Astrocyte of the cerebellum (primary cell): ENCODE measurements around the gene PRRG2.

Experiments
- DNase-seq: peaks from one replicate; pipeline ENCODE4 v3.0.0-alpha.2; 2011; ENCODE audit warnings: low read depth
- H3K4me3 ChIP-seq: 2 replicates; pipeline ENCODE4 v1.5.1; 2011; ENCODE audit warnings: mild to moderate bottlenecking, low read depth, low read length, moderate library complexity
- in situ Hi-C: cut with HindIII; loops from 2 replicates; pipeline ENCODE4 v1.10.0; 2017; ENCODE audit warnings: low sequenced_read_pairs
- TF ChIP-seq, protein P1 (sequence below): IDR thresholded peaks from 2 replicates; pipeline ENCODE4 v1.5.1; 2012; ENCODE audit warnings: low read length, low read depth, moderate library complexity, mild to moderate bottlenecking; ENCODE audit errors: missing control alignments

Gene PRRG2

DNA sequence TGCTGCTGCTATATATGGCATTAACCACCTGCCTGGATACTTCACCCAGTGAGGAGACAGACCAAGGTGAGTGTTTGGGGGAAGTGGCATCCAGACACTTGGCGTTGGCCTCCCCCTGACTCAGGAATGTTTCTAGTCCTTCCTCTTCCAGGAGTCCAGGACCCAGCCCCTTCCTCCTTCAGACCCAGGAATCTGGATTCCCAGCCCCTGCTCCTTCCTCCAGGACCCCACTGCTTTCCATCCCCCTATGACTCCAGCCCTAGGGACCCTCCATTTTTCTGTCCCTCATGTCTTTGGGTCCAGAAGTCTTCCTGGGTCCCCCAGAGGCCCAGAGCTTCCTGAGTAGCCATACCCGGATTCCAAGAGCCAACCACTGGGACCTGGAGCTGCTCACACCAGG is 2.1 kb downstream of the PRRG2 start:
- H3K4me3 ChIP-seq = no peak overlapping the region
- no peak for DNase-seq
- in situ Hi-C loops = no loop called here
- TF ChIP-seq, protein P1, sequence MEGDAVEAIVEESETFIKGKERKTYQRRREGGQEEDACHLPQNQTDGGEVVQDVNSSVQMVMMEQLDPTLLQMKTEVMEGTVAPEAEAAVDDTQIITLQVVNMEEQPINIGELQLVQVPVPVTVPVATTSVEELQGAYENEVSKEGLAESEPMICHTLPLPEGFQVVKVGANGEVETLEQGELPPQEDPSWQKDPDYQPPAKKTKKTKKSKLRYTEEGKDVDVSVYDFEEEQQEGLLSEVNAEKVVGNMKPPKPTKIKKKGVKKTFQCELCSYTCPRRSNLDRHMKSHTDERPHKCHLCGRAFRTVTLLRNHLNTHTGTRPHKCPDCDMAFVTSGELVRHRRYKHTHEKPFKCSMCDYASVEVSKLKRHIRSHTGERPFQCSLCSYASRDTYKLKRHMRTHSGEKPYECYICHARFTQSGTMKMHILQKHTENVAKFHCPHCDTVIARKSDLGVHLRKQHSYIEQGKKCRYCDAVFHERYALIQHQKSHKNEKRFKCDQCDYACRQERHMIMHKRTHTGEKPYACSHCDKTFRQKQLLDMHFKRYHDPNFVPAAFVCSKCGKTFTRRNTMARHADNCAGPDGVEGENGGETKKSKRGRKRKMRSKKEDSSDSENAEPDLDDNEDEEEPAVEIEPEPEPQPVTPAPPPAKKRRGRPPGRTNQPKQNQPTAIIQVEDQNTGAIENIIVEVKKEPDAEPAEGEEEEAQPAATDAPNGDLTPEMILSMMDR = no peak

DNA sequence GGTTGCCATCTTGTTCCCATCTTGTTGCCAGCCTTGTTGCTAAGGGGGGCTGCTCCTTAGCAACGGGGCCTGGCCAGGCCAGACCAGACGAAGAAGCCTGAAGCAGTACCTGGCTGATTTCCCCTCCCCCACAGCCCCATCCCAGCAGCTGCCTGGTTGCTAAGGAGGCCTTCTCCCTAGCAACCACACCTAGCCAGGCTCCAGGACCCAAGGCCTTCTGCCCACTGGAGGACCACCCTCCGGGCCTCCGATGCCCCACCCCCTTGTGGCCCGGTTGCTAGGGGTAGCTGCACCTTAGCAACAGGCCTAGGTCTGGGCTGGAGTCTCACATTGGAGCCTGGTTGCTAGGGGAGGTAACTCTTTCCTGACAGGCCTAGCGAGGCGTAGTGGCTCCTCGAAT is 3.9 kb downstream of the PRRG2 start:
- in situ Hi-C loops = no loop called here
- no peak for DNase-seq
- no peak overlapping the region for H3K4me3 ChIP-seq
- TF ChIP-seq, protein P1 = no peak

DNA sequence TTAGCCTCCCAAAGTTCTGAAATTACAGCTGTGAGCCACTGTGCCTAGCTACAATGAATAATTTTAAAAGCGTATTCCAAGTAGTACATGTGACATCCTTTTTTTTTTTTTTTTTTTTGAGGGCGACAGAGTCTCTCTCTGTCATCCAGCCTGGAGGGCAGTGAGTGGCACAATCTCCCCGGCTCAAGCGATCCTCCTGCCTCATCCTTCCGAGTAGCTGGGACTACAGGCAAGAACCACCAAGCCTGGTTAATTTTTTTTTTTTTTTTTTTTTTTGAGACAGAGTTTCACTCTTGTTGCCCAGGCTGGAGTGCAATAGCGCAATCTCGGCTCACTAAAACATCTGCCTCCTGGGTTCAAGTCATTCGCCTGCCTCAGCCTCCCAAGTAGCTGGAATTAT is 6.1 kb downstream of the PRRG2 start:
- in situ Hi-C loops = no loop called here
- TF ChIP-seq, protein P1 = no peak

DNA sequence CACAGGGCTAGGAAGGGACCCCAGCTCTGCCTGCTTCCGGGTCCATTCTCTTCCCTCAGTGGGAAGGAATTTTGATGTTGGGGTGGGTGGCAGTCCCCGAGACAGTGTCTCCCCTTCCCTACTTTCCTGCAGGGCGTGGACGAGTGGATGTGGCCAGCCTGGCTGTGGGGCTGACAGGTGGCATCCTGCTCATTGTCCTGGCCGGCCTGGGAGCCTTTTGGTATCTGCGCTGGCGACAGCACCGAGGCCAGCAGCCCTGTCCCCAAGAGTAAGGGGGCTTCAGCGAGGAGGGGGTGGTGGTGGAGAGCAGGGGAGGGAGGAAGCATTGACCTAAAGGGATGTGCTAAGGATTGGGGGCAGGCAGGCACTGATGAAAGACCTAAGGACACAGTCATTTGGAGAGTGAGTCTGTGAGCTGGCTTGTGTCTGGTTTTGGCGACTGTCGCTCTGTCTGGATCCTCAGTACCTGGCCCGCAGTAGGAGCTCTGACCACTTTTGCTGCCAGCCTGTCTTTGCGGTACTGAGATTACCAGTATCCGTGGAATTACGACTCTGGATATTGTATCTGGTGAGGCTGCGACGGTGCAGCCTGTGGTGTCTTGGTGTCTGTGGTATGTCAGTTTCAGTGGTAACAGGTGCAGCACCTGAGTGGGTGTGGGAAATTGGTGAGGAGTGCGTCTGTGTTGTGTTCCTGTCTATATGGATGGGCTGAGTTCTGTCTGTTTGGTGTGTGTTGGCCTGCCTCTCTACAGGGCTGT is 7.4 kb downstream of the PRRG2 start:
- in situ Hi-C loops = no loop called here
- H3K4me3 ChIP-seq = no peak overlapping the region
- TF ChIP-seq, protein P1 = no peak
- DNase-seq = no peak

More for the DNA sequence above, 6.1 kb downstream of the PRRG2 start:
- no peak overlapping the region for H3K4me3 ChIP-seq
- no peak for DNase-seq

DNA sequence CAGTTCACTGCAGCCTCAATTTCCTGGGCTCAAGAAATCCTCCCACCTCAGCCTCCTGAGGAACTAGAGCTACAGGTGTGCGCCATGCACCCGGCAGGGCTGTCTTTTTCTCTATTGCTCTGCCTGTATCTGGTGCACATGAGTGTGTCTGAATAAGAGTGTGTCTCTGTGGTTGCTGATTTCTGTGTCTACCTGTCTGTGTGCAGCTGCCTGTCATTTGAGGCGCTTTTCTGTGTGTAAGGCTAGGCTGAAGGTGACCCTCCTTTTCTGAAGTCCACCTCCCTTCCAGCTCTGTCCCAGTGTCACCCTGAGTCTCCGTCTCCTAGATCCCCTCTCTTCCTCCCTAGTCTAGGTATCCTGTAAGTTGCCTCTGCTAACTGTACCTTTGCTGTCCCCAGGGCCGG is 8.4 kb downstream of the PRRG2 start:
- DNase-seq = no peak
- TF ChIP-seq, protein P1 = no peak
- no peak overlapping the region for H3K4me3 ChIP-seq
- in situ Hi-C loops = no loop called here

DNA sequence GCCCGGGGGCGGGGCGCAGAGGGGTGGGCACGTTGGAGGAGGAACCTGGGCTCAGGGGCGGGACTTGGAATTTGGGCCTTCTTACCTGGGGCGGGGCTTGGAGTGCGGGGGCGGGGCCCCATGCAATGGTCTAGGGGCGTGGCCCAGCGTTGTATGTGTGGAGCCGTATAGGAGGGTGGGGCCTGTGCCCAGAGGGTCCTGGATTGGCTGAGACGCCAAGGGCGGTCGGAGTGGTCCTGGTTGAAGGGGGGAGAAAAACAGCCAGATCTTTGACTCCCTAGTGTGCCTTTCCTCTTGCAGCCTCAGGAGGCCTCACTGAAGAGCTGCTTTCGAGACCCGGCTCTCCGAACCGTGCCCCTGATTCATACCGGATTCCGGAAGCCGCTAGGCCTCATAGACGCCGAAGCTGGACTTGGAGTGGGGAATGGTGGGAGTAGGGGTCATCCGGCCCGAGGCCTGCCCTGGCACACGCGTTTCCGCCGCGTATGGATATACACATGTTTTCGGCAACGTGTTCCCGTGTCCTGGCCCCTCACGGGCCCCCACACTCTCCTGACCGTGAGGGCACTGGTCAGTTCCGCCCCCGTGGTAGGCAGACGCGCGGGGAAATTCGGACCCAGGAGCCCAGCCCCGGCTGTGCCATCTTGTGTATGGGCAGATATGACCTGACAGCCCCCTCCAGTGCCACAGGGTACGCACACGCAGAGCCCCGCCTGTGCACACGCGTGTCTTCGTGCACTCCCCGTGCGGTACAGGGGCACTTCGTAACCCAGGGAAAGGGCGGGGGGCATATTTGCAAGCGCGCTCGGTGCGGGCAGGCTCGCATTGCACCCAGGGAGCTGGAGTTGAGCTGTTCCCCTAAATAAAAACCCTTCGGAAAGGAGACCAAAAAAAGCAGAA is 9.2 kb downstream of the PRRG2 start:
- TF ChIP-seq, protein P1 = no peak
- peak overlapping the region; percentile 89 for H3K4me3 ChIP-seq
- DNase-seq = peak; percentile 87
- in situ Hi-C loops = no loop called here
